MM.1S (cell line): ENCODE measurements around the gene SLIT3.

Experiments used
- DNase-seq: peaks from one replicate; pipeline ENCODE4 v3.0.0-alpha.2; 2015
- H2AFZ ChIP-seq: fragments of 300-600 bp; sonication (generic); 2 replicates; pipeline ENCODE4 v1.6.0; 2016; ENCODE audit warnings: antibody characterized with exemption, low read length
- H3F3A ChIP-seq: fragments of 300-600 bp; sonication (generic); 2 replicates; pipeline ENCODE4 v1.6.1; 2016; ENCODE audit warnings: mild to moderate bottlenecking, antibody characterized with exemption, low read length, moderate library complexity, mixed read lengths; ENCODE audit not compliant: insufficient read depth
- H3K27ac ChIP-seq: fragments of 300-600 bp; sonication (generic); 2 replicates; pipeline ENCODE4 v1.5.1; 2016; ENCODE audit warnings: mild to moderate bottlenecking, low read length
- H3K27me3 ChIP-seq: fragments of 300-600 bp; sonication (generic); replicated peaks from 2 replicates; pipeline ENCODE4 v1.6.0; 2016; ENCODE audit warnings: low read length; ENCODE audit not compliant: insufficient read depth
- H3K36me3 ChIP-seq: fragments of 300-600 bp; sonication (generic); replicated peaks from 2 replicates; pipeline ENCODE4 v1.6.1; 2016; ENCODE audit warnings: mild to moderate bottlenecking, low read length, mixed read lengths; ENCODE audit not compliant: insufficient read depth
- H3K4me1 ChIP-seq: fragments of 300-600 bp; sonication (generic); 2 replicates; pipeline ENCODE4 v1.6.1; 2016; ENCODE audit warnings: low read length, mixed read lengths
- H3K4me2 ChIP-seq: fragments of 300-600 bp; sonication (generic); 2 replicates; pipeline ENCODE4 v1.6.0; 2016; ENCODE audit warnings: low read depth, low read length
- H3K4me3 ChIP-seq: fragments of 300-600 bp; sonication (generic); 2 replicates; pipeline ENCODE4 v1.5.1; 2016; ENCODE audit warnings: low read length, mixed read lengths
- H3K79me2 ChIP-seq: fragments of 300-600 bp; sonication (generic); 2 replicates; pipeline ENCODE4 v1.6.1; 2016; ENCODE audit warnings: mixed run types, low read length, mixed read lengths
- H3K9ac ChIP-seq: fragments of 300-600 bp; sonication (generic); 2 replicates; pipeline ENCODE4 v1.6.1; 2016; ENCODE audit warnings: low read length, mixed read lengths
- H3K9me2 ChIP-seq: fragments of 300-600 bp; sonication (generic); replicated peaks from 2 replicates; pipeline ENCODE4 v1.6.1; 2016; ENCODE audit warnings: mild to moderate bottlenecking, low read length, mixed read lengths; ENCODE audit not compliant: insufficient read depth
- H3K9me3 ChIP-seq: fragments of 300-600 bp; sonication (generic); replicated peaks from 2 replicates; pipeline ENCODE4 v1.6.1; 2016; ENCODE audit warnings: mild to moderate bottlenecking, low read length, mixed read lengths; ENCODE audit not compliant: insufficient read depth
- H4K20me1 ChIP-seq: fragments of 300-600 bp; sonication (generic); 2 replicates; pipeline ENCODE4 v1.6.1; 2016; ENCODE audit warnings: mild to moderate bottlenecking, low read length, moderate library complexity, mixed read lengths; ENCODE audit not compliant: insufficient read depth
- CTCF ChIP-seq: fragments of 300-600 bp; sonication (generic); IDR thresholded peaks from 2 replicates; pipeline ENCODE4 v1.5.1; 2016; ENCODE audit warnings: antibody characterized with exemption, low read length, mixed read lengths
- EZH2 ChIP-seq: fragments of 300-600 bp; sonication (generic); optimal IDR thresholded peaks from 2 replicates; pipeline ENCODE3; 2017; ENCODE audit warnings: low read depth, mild to moderate bottlenecking, antibody characterized with exemption, low read length, mixed read lengths
- EZH2phosphoT487 ChIP-seq: fragments of 300-600 bp; sonication (generic); IDR thresholded peaks from 2 replicates; pipeline ENCODE4 v1.6.1; 2018; ENCODE audit warnings: antibody characterized with exemption, low read length

Gene SLIT3

GRCh38 chr5:169181814-169182213 is 119.1 kb downstream of the SLIT3 start:
- Histone ChIP-seq H3K4me2 (no peak overlapping the region), H3K36me3 (no peaks in the 10 kb centered on the region), H3K27ac (no peak overlapping the region), H3K9me2 (no peaks in the 10 kb centered on the region), H3K27me3 (no peaks in the 10 kb centered on the region), H3K4me3 (no peak overlapping the region), H3K9me3 (no peaks in the 10 kb centered on the region), H3K79me2 (no peaks in the 10 kb centered on the region), H4K20me1 (no peaks in the 10 kb centered on the region), H2AFZ (no peak overlapping the region), H3F3A (no peaks in the 10 kb centered on the region), H3K4me1 (no peaks in the 10 kb centered on the region), H3K9ac (no peak overlapping the region)
- no peak for DNase-seq
- no peak for TF ChIP-seq EZH2phosphoT487
- no peak for TF ChIP-seq EZH2
- TF ChIP-seq CTCF = no peak

DNA sequence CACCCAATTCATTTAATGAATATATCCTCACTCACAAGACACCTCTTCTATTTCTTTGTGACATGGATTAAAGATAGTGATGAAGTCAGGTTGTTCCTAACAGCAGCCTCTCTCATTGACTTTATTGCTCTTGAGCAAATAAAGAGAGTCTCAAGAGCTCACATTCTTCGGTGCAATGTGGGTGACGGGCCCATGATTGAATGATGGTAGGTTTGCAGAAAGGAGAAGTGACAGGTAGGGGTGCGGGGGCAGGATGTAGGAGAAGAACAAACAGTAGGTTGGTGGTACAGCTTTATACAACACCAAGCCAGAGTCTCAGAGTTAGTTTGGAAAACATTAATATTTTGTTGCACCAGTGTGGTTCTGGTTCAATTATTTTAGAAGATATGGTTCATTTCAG is 122.2 kb downstream of the SLIT3 start:
- DNase-seq = no peak
- Histone ChIP-seq H3K9me3 (no peaks in the 10 kb centered on the region), H3K27me3 (no peaks in the 10 kb centered on the region), H4K20me1 (no peaks in the 10 kb centered on the region), H3K4me3 (no peak overlapping the region), H3K9me2 (no peaks in the 10 kb centered on the region), H3K79me2 (no peaks in the 10 kb centered on the region), H2AFZ (no peak overlapping the region), H3K9ac (no peak overlapping the region), H3F3A (no peaks in the 10 kb centered on the region), H3K4me2 (no peak overlapping the region), H3K27ac (no peak overlapping the region), H3K36me3 (no peaks in the 10 kb centered on the region), H3K4me1 (no peaks in the 10 kb centered on the region)
- TF ChIP-seq EZH2phosphoT487 (no peak), CTCF (no peak), EZH2 (no peak)

- no peaks in the 10 kb centered on the region for H3K4me1 ChIP-seq
- no peak overlapping the region for H3K27ac ChIP-seq
- H3K4me2 ChIP-seq = no peak overlapping the region
- no peaks in the 10 kb centered on the region for H4K20me1 ChIP-seq
- H3K36me3 ChIP-seq = no peaks in the 10 kb centered on the region
- DNase-seq = no peak
- H2AFZ ChIP-seq = no peak overlapping the region
- TF ChIP-seq CTCF (no peak), EZH2 (no peak), EZH2phosphoT487 (no peak)
- no peak overlapping the region for H3K9ac ChIP-seq
- no peaks in the 10 kb centered on the region for H3K9me3 ChIP-seq
- H3K79me2 ChIP-seq = no peaks in the 10 kb centered on the region
- H3K4me3 ChIP-seq = no peak overlapping the region
- H3F3A ChIP-seq = no peaks in the 10 kb centered on the region
- no peaks in the 10 kb centered on the region for H3K9me2 ChIP-seq
- no peaks in the 10 kb centered on the region for H3K27me3 ChIP-seq
Observed at GRCh38 chr5:169178274-169178673, 122.7 kb downstream of the SLIT3 start.
